DOHH2 (cell line): ENCODE data around the gene MPPED2.

ENCODE experiments used
- EZH2phosphoT487 ChIP-seq: fragments of 200-600 bp; sonication (generic); IDR thresholded peaks from 2 replicates; pipeline ENCODE4 v1.6.1; 2017; ENCODE audit warnings: borderline replicate concordance, mild to moderate bottlenecking, antibody characterized with exemption, low read length, moderate library complexity, mixed read lengths
- TF ChIP-seq, protein P1 (sequence below): fragments of 200-600 bp; sonication (generic); IDR thresholded peaks from one replicate; pipeline ENCODE4 v1.5.1; 2014; ENCODE audit warnings: antibody characterized with exemption, mild to moderate bottlenecking, low read depth, low read length; ENCODE audit not compliant: poor library complexity, severe bottlenecking

DNA sequence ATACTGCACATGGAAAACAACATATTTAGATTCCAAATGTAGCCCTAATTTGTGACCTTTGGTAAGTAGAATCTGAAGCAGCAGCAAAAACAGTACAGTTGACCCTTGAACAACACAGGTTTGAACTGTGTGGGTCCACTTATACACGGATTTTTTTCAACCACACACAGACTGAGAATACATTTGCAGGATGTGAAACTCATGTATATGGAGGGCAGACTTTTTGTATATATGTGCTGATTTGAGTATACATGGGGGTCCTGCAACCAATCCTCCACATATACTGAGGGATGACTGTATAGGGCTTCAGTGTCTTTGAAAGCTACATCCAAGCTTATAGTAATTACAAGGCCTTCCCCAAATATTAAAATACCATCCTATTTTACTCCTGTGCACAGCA is 120.5 kb downstream of the MPPED2 start:
- no peak for TF ChIP-seq EZH2phosphoT487
- TF ChIP-seq, protein P1, sequence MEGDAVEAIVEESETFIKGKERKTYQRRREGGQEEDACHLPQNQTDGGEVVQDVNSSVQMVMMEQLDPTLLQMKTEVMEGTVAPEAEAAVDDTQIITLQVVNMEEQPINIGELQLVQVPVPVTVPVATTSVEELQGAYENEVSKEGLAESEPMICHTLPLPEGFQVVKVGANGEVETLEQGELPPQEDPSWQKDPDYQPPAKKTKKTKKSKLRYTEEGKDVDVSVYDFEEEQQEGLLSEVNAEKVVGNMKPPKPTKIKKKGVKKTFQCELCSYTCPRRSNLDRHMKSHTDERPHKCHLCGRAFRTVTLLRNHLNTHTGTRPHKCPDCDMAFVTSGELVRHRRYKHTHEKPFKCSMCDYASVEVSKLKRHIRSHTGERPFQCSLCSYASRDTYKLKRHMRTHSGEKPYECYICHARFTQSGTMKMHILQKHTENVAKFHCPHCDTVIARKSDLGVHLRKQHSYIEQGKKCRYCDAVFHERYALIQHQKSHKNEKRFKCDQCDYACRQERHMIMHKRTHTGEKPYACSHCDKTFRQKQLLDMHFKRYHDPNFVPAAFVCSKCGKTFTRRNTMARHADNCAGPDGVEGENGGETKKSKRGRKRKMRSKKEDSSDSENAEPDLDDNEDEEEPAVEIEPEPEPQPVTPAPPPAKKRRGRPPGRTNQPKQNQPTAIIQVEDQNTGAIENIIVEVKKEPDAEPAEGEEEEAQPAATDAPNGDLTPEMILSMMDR = no peak
